H1 (cell line): ENCODE data around the gene DDR2. TPM values are rescaled to one million over a fixed set of nuclear protein-coding genes. Genes with fewer than 3 reads are reported as not detected.

Experiments
- CTCF ChIA-PET: fragments of 300-600 bp; sonication (Branson Sonifier 250); formaldehyde crosslinking; loops from one replicate; lab custom pipeline; 2021; ENCODE audit not compliant: partially characterized antibody; lab: Charles Lee
- POLR2A ChIA-PET: fragments of 300-600 bp; sonication (Branson Sonifier 250); formaldehyde crosslinking; loops from one replicate; lab custom pipeline; 2021; ENCODE audit warnings: inconsistent platforms; ENCODE audit not compliant: partially characterized antibody; lab: Charles Lee
- DNase-seq, 2 experiments: peaks; one replicate each; pipeline versions ENCODE4 v3.0.0 to v3.0.0-alpha.2; 2010 to 2022; ENCODE audit warnings: low spot score in 2 of 2, low read depth in 1 of 2, mixed read lengths in 1 of 2
- FAIRE-seq: peaks from 2 replicates; lab custom pipeline; 2011; peaks lifted over from hg19 to GRCh38; lab: Jason Lieb, UNC
- H2AFZ ChIP-seq: 2 replicates; pipeline ENCODE4 v1.8.1; 2012; ENCODE audit warnings: low read length, inconsistent platforms
- H2AK5ac ChIP-seq: 2 replicates; pipeline ENCODE4 v1.6.1; 2013; ENCODE audit warnings: low read depth, low read length
- H2BK120ac ChIP-seq: replicated peaks from 2 replicates; pipeline ENCODE3; 2013; ENCODE audit warnings: low read depth, low read length, inconsistent platforms
- H2BK12ac ChIP-seq: 2 replicates; pipeline ENCODE4 v1.6.1; 2013; ENCODE audit warnings: low read depth, low read length
- H2BK15ac ChIP-seq: 2 replicates; pipeline ENCODE4 v1.6.1; 2013; ENCODE audit warnings: low read length
- H2BK20ac ChIP-seq: 2 replicates; pipeline ENCODE4 v1.6.1; 2013; ENCODE audit warnings: low read length
- H2BK5ac ChIP-seq: 2 replicates; pipeline ENCODE4 v1.6.1; 2013; ENCODE audit warnings: low read depth, low read length
- H3K14ac ChIP-seq: 2 replicates; pipeline ENCODE4 v1.6.1; 2013; ENCODE audit warnings: inconsistent platforms; ENCODE audit not compliant: insufficient read length
- H3K18ac ChIP-seq: 2 replicates; pipeline ENCODE4 v1.6.1; 2013; ENCODE audit warnings: low read length; ENCODE audit errors: extremely low read depth
- H3K23ac ChIP-seq: 2 replicates; pipeline ENCODE4 v1.6.1; 2013; ENCODE audit warnings: inconsistent platforms; ENCODE audit not compliant: insufficient read length
- H3K23me2 ChIP-seq: 2 replicates; pipeline ENCODE4 v1.6.1; 2013; ENCODE audit warnings: low read depth, low read length
- H3K27ac ChIP-seq: 2 replicates; pipeline ENCODE4 v1.6.1; 2011; ENCODE audit warnings: low read depth, low read length, inconsistent platforms
- H3K27me3 ChIP-seq, 4 experiments: replicated peaks in 1 of 4; 1 replicate in 1 of 4; 2 replicates in 3 of 4; pipeline versions ENCODE4 v1.6.1 to v1.8.1; 2011 to 2013; ENCODE audit warnings: low read length in 3 of 4, mild to moderate bottlenecking in 3 of 4, inconsistent platforms in 2 of 4, mixed read lengths in 2 of 4, moderate library complexity in 1 of 4; ENCODE audit not compliant: control insufficient read depth in 3 of 4, insufficient read depth in 3 of 4; ENCODE audit errors: extremely low read depth in 1 of 4
- H3K36me3 ChIP-seq, 4 experiments: 2 replicates each; pipeline versions ENCODE4 v1.6.1 to v1.8.1; 2011 to 2013; ENCODE audit warnings: mild to moderate bottlenecking in 4 of 4, low read length in 3 of 4, moderate library complexity in 2 of 4, control low read depth in 1 of 4, inconsistent platforms in 1 of 4; ENCODE audit not compliant: insufficient read depth in 4 of 4, control insufficient read depth in 2 of 4
- H3K4ac ChIP-seq: replicated peaks from 2 replicates; pipeline ENCODE3; 2013; ENCODE audit warnings: low read length, low read depth, mixed read lengths, inconsistent platforms; ENCODE audit not compliant: insufficient read length
- H3K4me1 ChIP-seq, 4 experiments: replicated peaks in 1 of 4; 1 replicate in 1 of 4; 2 replicates in 3 of 4; pipeline versions ENCODE4 v1.6.1 to v1.8.1; 2011 to 2013; ENCODE audit warnings: low read length in 3 of 4, inconsistent platforms in 2 of 4, mixed read lengths in 1 of 4; ENCODE audit not compliant: insufficient read depth in 4 of 4, control insufficient read depth in 3 of 4
- H3K4me2 ChIP-seq, 2 experiments: 2 replicates each; pipeline versions ENCODE4 v1.6.1 to v1.8.1; 2011 to 2013; ENCODE audit warnings: low read depth in 2 of 2, low read length in 2 of 2, control low read depth in 1 of 2, inconsistent platforms in 1 of 2, mild to moderate bottlenecking in 1 of 2; ENCODE audit not compliant: insufficient read depth in 1 of 2
- H3K4me3 ChIP-seq, 4 experiments: fragments of 200-600, 300-600 bp in 1 of 4; sonication (generic), shearing (Covaris generic), sonication (Bioruptor Twin) in 1 of 4; 2 replicates each; pipeline versions ENCODE4 v1.5.1 to v1.8.1; 2011 to 2016; ENCODE audit warnings: low read length in 4 of 4, low read depth in 3 of 4, control low read depth in 2 of 4, inconsistent platforms in 2 of 4, mild to moderate bottlenecking in 2 of 4, mixed read lengths in 1 of 4, moderate library complexity in 1 of 4; ENCODE audit not compliant: insufficient read depth in 2 of 4; ENCODE audit errors: extremely low read depth in 1 of 4
- H3K56ac ChIP-seq: replicated peaks from 2 replicates; pipeline ENCODE3; 2013; ENCODE audit warnings: low read depth, mild to moderate bottlenecking, mixed read lengths, low read length, inconsistent platforms; ENCODE audit not compliant: insufficient read length
- H3K79me1 ChIP-seq: 2 replicates; pipeline ENCODE4 v1.6.1; 2013; ENCODE audit warnings: low read depth, low read length, control low read depth
- H3K79me2 ChIP-seq, 2 experiments: 2 replicates each; pipeline versions ENCODE4 v1.6.1 to v1.8.1; 2012 to 2013; ENCODE audit warnings: low read length in 2 of 2, mild to moderate bottlenecking in 2 of 2, inconsistent platforms in 1 of 2; ENCODE audit not compliant: insufficient read depth in 2 of 2, control insufficient read depth in 1 of 2
- H3K9ac ChIP-seq, 4 experiments: replicated peaks in 1 of 4; 1 replicate in 1 of 4; 2 replicates in 3 of 4; pipeline versions ENCODE4 v1.6.1 to v1.8.1; 2011 to 2013; ENCODE audit warnings: low read depth in 3 of 4, low read length in 3 of 4, control low read depth in 2 of 4, mild to moderate bottlenecking in 2 of 4, moderate library complexity in 2 of 4, inconsistent platforms in 1 of 4; ENCODE audit errors: extremely low read depth in 1 of 4
- H3K9me3 ChIP-seq, 2 experiments: 2 replicates each; pipeline versions ENCODE4 v1.6.1 to v1.8.1; 2012 to 2013; ENCODE audit warnings: mild to moderate bottlenecking in 2 of 2, moderate library complexity in 2 of 2, control low read depth in 1 of 2, inconsistent platforms in 1 of 2, low read depth in 1 of 2, low read length in 1 of 2, mixed read lengths in 1 of 2; ENCODE audit not compliant: insufficient read depth in 2 of 2
- H4K20me1 ChIP-seq, 2 experiments: replicated peaks in 1 of 2; 2 replicates each; pipeline versions ENCODE3 to v1.8.1; 2011 to 2013; ENCODE audit warnings: inconsistent platforms in 2 of 2, low read length in 2 of 2, mild to moderate bottlenecking in 1 of 2; ENCODE audit not compliant: insufficient read depth in 2 of 2, control insufficient read depth in 1 of 2
- H4K5ac ChIP-seq: 2 replicates; pipeline ENCODE4 v1.6.1; 2013; ENCODE audit warnings: low read length, low read depth, mixed read lengths, inconsistent platforms; ENCODE audit not compliant: insufficient read length
- H4K8ac ChIP-seq: 2 replicates; pipeline ENCODE4 v1.8.0; 2013; ENCODE audit warnings: mild to moderate bottlenecking, moderate library complexity, low read length, inconsistent platforms; ENCODE audit not compliant: insufficient read depth; ENCODE audit errors: extremely low read depth
- H4K91ac ChIP-seq: replicated peaks from 2 replicates; pipeline ENCODE3; 2013; ENCODE audit warnings: low read length, mixed read lengths, inconsistent platforms; ENCODE audit not compliant: insufficient read length
- ATF3 ChIP-seq: IDR thresholded peaks from 2 replicates; pipeline ENCODE4 v1.6.1; 2011; ENCODE audit warnings: low read depth, mild to moderate bottlenecking, low read length; ENCODE audit not compliant: insufficient read depth
- CBX5 ChIP-seq: fragments of 300-800, 300-1000 bp; sonication (generic); IDR thresholded peaks from 2 replicates; pipeline ENCODE4 v1.7.1; 2016; ENCODE audit warnings: antibody characterized with exemption, low read length, low read depth
- CHD2 ChIP-seq: IDR thresholded peaks from 2 replicates; pipeline ENCODE4 v1.6.1; 2012; ENCODE audit warnings: low read length, improper control_type of control experiment
- CREB1 ChIP-seq: IDR thresholded peaks from 2 replicates; pipeline ENCODE4 v1.6.1; 2012; ENCODE audit warnings: inconsistent platforms
- EZH2 ChIP-seq: fragments of 200-600 bp; sonication (generic); IDR thresholded peaks from 2 replicates; pipeline ENCODE4 v1.7.1; 2012; ENCODE audit warnings: low read depth, mild to moderate bottlenecking, moderate library complexity, low read length, inconsistent platforms; ENCODE audit not compliant: severe bottlenecking
- POLR2AphosphoS5 ChIP-seq: IDR thresholded peaks from 2 replicates; pipeline ENCODE4 v1.6.1; 2011; ENCODE audit warnings: low read depth, low read length
- POU5F1 ChIP-seq: IDR thresholded peaks from 2 replicates; pipeline ENCODE4 v1.6.1; 2011; ENCODE audit warnings: low read depth, mild to moderate bottlenecking, low read length, moderate library complexity
- RNF2 ChIP-seq: fragments of 200-900, 300-1000 bp; sonication (generic); IDR thresholded peaks from 2 replicates; pipeline ENCODE4 v1.7.1; 2016; ENCODE audit warnings: borderline replicate concordance, low read depth, mild to moderate bottlenecking, antibody characterized with exemption, low read length; ENCODE audit not compliant: poor library complexity, severe bottlenecking; ENCODE audit errors: missing control alignments
- SAP30 ChIP-seq: fragments of 300-600 bp; sonication (generic); IDR thresholded peaks from 2 replicates; pipeline ENCODE4 v1.7.1; 2012; ENCODE audit warnings: low read length, moderate library complexity, mild to moderate bottlenecking, inconsistent platforms; ENCODE audit not compliant: insufficient read depth, insufficient replicate concordance
- SIN3A ChIP-seq, 2 experiments: IDR thresholded peaks in 1 of 2; conservative IDR thresholded peaks in 1 of 2; 2 replicates each; pipeline ENCODE4 v1.6.1; 2011 to 2012; ENCODE audit warnings: low read length in 2 of 2, improper control_type of control experiment in 1 of 2, low read depth in 1 of 2, mild to moderate bottlenecking in 1 of 2
- SUZ12 ChIP-seq: fragments of 200-600 bp; sonication (generic); IDR thresholded peaks from 2 replicates; pipeline ENCODE4 v1.6.1; 2012; ENCODE audit warnings: mild to moderate bottlenecking, inconsistent platforms, low read length, moderate library complexity, mixed read lengths
- TBP ChIP-seq: IDR thresholded peaks from 2 replicates; pipeline ENCODE4 v1.6.1; 2011; ENCODE audit warnings: low read depth, low read length, improper control_type of control experiment
- TCF12 ChIP-seq: IDR thresholded peaks from 2 replicates; pipeline ENCODE4 v1.6.1; 2011; ENCODE audit warnings: low read depth, mild to moderate bottlenecking, low read length
- YY1 ChIP-seq: IDR thresholded peaks from 2 replicates; pipeline ENCODE4 v1.6.1; 2011; ENCODE audit warnings: low read depth, mild to moderate bottlenecking, low read length
- WGBS, 2 experiments: shearing (Covaris generic) in 1 of 2; methylation state at CpG; one replicate each; pipeline versions ENCODE4 v1.1.6 to v1.1.7; 2013 to 2015; ENCODE audit warnings: low lambda C conversion rate in 2 of 2, mixed read lengths in 2 of 2, inconsistent platforms in 1 of 2, low coverage in 1 of 2, missing lambda C conversion rate in 1 of 2; ENCODE audit not compliant: insufficient replicate concordance in 2 of 2, insufficient coverage in 1 of 2, insufficient read length in 1 of 2; ENCODE audit errors: extremely low coverage in 1 of 2, missing lambda C conversion rate in 1 of 2; 5-methylcytosine and 5-hydroxymethylcytosine counted together
- polyA plus RNA-seq, 7 experiments: library from polyadenylated mRNA; depleted of rRNA in 3 of 7; stranded (reverse) in 5 of 7; unstranded in 2 of 7; fragments of >200 nt in 5 of 7; fragments of 200-250 nt in 2 of 7; gene quantifications; 1 replicate in 5 of 7; 2 replicates in 1 of 7; 4 replicates in 1 of 7; pipeline versions ENCODE4 v1.2.1 to v1.2.3, GENCODE V29; 2011 to 2013; ENCODE audit warnings: missing spikeins in 2 of 7, mixed read lengths in 2 of 7
- total RNA-seq: library from RNA; stranded (reverse); fragmentation: NEBNext Ultra II Directional; extraction: Animal tissue kit (Norgen Biotek cat#: 25700); gene quantifications from 2 replicates; pipeline ENCODE4 v1.2.1, GENCODE V29; 2021

DDR2 gene
- total and polyA plus RNA-seq, 2 of the 8 experiments (the other 6 are each of a cell fraction or from before 2014, with no cell fraction given): 1.00 to 2.1 TPM

DNA sequence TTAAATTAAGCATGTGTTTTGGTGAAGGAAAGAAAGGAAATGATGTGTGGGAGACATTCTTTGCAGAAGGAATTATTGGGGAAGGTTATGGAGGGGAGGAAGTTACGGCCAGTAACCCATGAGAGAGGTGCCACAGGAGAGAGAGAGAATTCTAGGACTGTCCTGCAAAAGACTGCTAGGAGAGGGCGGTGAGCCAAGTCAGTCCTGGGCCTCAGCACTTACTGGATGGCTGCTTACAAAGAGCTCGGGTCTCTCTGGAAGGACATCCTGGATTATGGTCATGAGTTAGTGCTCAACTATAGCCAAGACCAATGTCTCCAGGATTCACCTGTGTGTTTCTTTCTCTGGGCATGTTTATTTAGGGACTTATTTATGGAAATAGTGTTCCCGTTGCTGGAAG lies 83.9 kb downstream of the DDR2 start:
- Histone ChIP-seq H2BK20ac (no peak overlapping the region), H2BK5ac (no peak overlapping the region), H3K56ac (no peak overlapping the region), H4K91ac (no peak overlapping the region), H2AK5ac (no peak overlapping the region), H3K4me3 (no peak overlapping the region), H3K27me3 (no peaks in the 10 kb centered on the region), H2AFZ (peak overlapping the region; percentile 50; the same call in 1 of the 2 replicates), H3K18ac (no peak overlapping the region), H3K23ac (no peak overlapping the region), H3K36me3 (no peaks in the 10 kb centered on the region), H2BK12ac (no peak overlapping the region), H3K79me1 (no peaks in the 10 kb centered on the region), H4K20me1 (no peaks in the 10 kb centered on the region), H3K9ac (no peak overlapping the region), H3K27ac (no peak overlapping the region), H3K79me2 (no peaks in the 10 kb centered on the region), H3K4me2 (no peak overlapping the region), H2BK15ac (no peak overlapping the region), H3K4ac (no peak overlapping the region), H3K9me3 (no peaks in the 10 kb centered on the region), H4K5ac (no peak overlapping the region), H3K14ac (no peak overlapping the region), H3K4me1 (no peaks in the 10 kb centered on the region), H4K8ac (no peak overlapping the region), H2BK120ac (no peak overlapping the region), H3K23me2 (no peaks in the 10 kb centered on the region)
- FAIRE-seq (no peak), DNase-seq (no peak)
- ChIA-PET POLR2A (no interaction called here), CTCF (interaction anchor here (1.7 kb wide), 1 partner anchor 84 kb away, joined by 5 read pairs; no protein-coding TSS in a partner anchor)
- 71% methylated on average over 4 of the region's 4 CpGs; no CpG with 5 or more reads in 1 of the 2 experiments for WGBS, 2 experiments
- TF ChIP-seq TCF12 (no peak), ATF3 (no peak), POLR2AphosphoS5 (no peak), CHD2 (no peak), TBP (no peak), SAP30 (no peak), YY1 (no peak), EZH2 (no peak), POU5F1 (no peak), SUZ12 (no peak), RNF2 (no peak), CREB1 (no peak), SIN3A (conservative IDR thresholded peaks at IDR 0.05 in 1 of 2, IDR thresholded peaks at IDR 0.05 in 1 of 2; ENCODE audit: low read depth in 1 of 2, low read length in 2 of 2) (no peak), CBX5 (no peak)
